Lung microvascular endothelial cell (primary cell): ENCODE results near the gene PRPF40B. TPM values are rescaled to one million over a fixed set of nuclear protein-coding genes. Genes with fewer than 3 reads are reported as not detected.

Source experiments
- DNase-seq, 2 donors: peaks; one replicate each; pipeline versions ENCODE4 v3.0.0 to v3.0.0-alpha.2; 2010; ENCODE audit warnings: low read depth in 2 of 2
- total RNA-seq: library from RNA; depleted of rRNA; stranded (reverse); fragments of >200 nt; gene quantifications from 2 replicates; pipeline ENCODE4 v1.2.1, GENCODE V29; 2014

The PRPF40B gene
- total RNA-seq, 1 donor from 2014 or later: 2.2 TPM

GRCh38 chr12:49658276-49658675 lies 34.9 kb downstream of the PRPF40B start:
- no peak for DNase-seq

- no peak for DNase-seq
These were observed 36.4 kb downstream of the PRPF40B start for GRCh38 chr12:49659753-49660152.

- no peak for DNase-seq
These were observed 37.8 kb downstream of the PRPF40B start for GRCh38 chr12:49661191-49661590.

GRCh38 chr12:49661746-49662145 lies 38.4 kb downstream of the PRPF40B start:
- DNase-seq: no peak

- DNase-seq: peak; percentile 94 to 97
These were observed 39.9 kb downstream of the PRPF40B start for GRCh38 chr12:49662998-49663843.

- peak in 1 of 2 donors; percentile 20 for DNase-seq
These were observed 40.8 kb downstream of the PRPF40B start for GRCh38 chr12:49664167-49664566.

GRCh38 chr12:49664591-49665239 lies 41.4 kb downstream of the PRPF40B start:
- peak; percentile 87 to 95 for DNase-seq

- no peak for DNase-seq
These were observed 42.0 kb downstream of the PRPF40B start for GRCh38 chr12:49665384-49665783.

- no peak for DNase-seq
These were observed 42.8 kb downstream of the PRPF40B start for GRCh38 chr12:49666176-49666575.

GRCh38 chr12:49667325-49668090 lies 44.1 kb downstream of the PRPF40B start:
- DNase-seq: peak in 1 of 2 donors; percentile 63

GRCh38 chr12:49669796-49670195 lies 46.4 kb downstream of the PRPF40B start:
- DNase-seq: no peak

GRCh38 chr12:49671031-49671765 lies 47.8 kb downstream of the PRPF40B start:
- DNase-seq: peak in 1 of 2 donors; percentile 58

GRCh38 chr12:49672301-49673217 lies 49.2 kb downstream of the PRPF40B start:
- peak in 1 of 2 donors; percentile 36 for DNase-seq

GRCh38 chr12:49673446-49674317 lies 50.3 kb downstream of the PRPF40B start:
- peak; percentile 92 to 98 for DNase-seq

- peak in 1 of 2 donors; percentile 45 for DNase-seq
These were observed 51.1 kb downstream of the PRPF40B start for GRCh38 chr12:49674318-49674981.

GRCh38 chr12:49675137-49675536 lies 51.8 kb downstream of the PRPF40B start:
- no peak for DNase-seq

- no peak for DNase-seq
These were observed 55.4 kb downstream of the PRPF40B start for GRCh38 chr12:49678711-49679110.

- DNase-seq: no peak
These were observed 56.7 kb downstream of the PRPF40B start for GRCh38 chr12:49680075-49680474.
